Mesenchymal stem cell (in vitro differentiated cells and primary cell): Measurements from ENCODE around the gene C3orf85.

Experiments used
- DNase-seq: peaks from one replicate; pipeline ENCODE4 v3.0.0-alpha.2; 2013
- H2AFZ ChIP-seq: one replicate; pipeline ENCODE4 v1.6.1; 2013; ENCODE audit warnings: low read depth, mild to moderate bottlenecking, control low read depth, inconsistent platforms, low read length, moderate library complexity
- H2AK5ac ChIP-seq: 2 replicates; pipeline ENCODE4 v1.6.1; 2013; ENCODE audit warnings: low read length, moderate library complexity, mild to moderate bottlenecking, inconsistent platforms; ENCODE audit not compliant: severe bottlenecking
- H2BK120ac ChIP-seq: one replicate; pipeline ENCODE4 v1.6.1; 2013; ENCODE audit warnings: low read depth, mild to moderate bottlenecking, inconsistent platforms, low read length, moderate library complexity
- H2BK12ac ChIP-seq, 2 experiments: one replicate each; pipeline ENCODE4 v1.6.1; 2013; ENCODE audit warnings: inconsistent platforms in 2 of 2, low read length in 2 of 2, mild to moderate bottlenecking in 2 of 2, moderate library complexity in 2 of 2, control low read depth in 1 of 2
- H2BK15ac ChIP-seq: one replicate; pipeline ENCODE4 v1.6.1; 2013; ENCODE audit warnings: mild to moderate bottlenecking, low read depth, inconsistent platforms; ENCODE audit not compliant: poor library complexity, severe bottlenecking
- H2BK5ac ChIP-seq: 2 replicates; pipeline ENCODE4 v1.6.1; 2013; ENCODE audit warnings: low read depth, mild to moderate bottlenecking, low read length, control low read depth, inconsistent platforms; ENCODE audit not compliant: poor library complexity, severe bottlenecking
- H3K14ac ChIP-seq, 2 experiments: one replicate each; pipeline ENCODE4 v1.6.1; 2013; ENCODE audit warnings: inconsistent platforms in 2 of 2, low read length in 2 of 2, control low read depth in 1 of 2, mild to moderate bottlenecking in 1 of 2, moderate library complexity in 1 of 2
- H3K18ac ChIP-seq, 2 experiments: one replicate each; pipeline ENCODE4 v1.6.1; 2013; ENCODE audit warnings: inconsistent platforms in 2 of 2, low read length in 2 of 2, control low read depth in 1 of 2, low read depth in 1 of 2, mild to moderate bottlenecking in 1 of 2
- H3K23ac ChIP-seq, 2 experiments: one replicate each; pipeline ENCODE4 v1.6.1; 2013; ENCODE audit warnings: inconsistent platforms in 2 of 2, low read length in 2 of 2, mild to moderate bottlenecking in 2 of 2, moderate library complexity in 2 of 2, control low read depth in 1 of 2
- H3K27ac ChIP-seq: 2 replicates; pipeline ENCODE4 v1.5.1; 2013; ENCODE audit warnings: mild to moderate bottlenecking, moderate library complexity, low read length, control low read depth, inconsistent platforms; ENCODE audit not compliant: poor library complexity, severe bottlenecking
- H3K27me3 ChIP-seq, 2 experiments: 2 replicates each; pipeline versions ENCODE4 v1.6.1 to v1.7.0; 2013; ENCODE audit warnings: low read length in 2 of 2, mild to moderate bottlenecking in 2 of 2, moderate library complexity in 2 of 2, control low read depth in 1 of 2, inconsistent platforms in 1 of 2; ENCODE audit not compliant: control insufficient read depth in 1 of 2, insufficient read depth in 1 of 2
- H3K36me3 ChIP-seq, 2 experiments: 2 replicates each; pipeline versions ENCODE4 v1.6.1 to v1.7.0; 2013; ENCODE audit warnings: low read length in 2 of 2, control low read depth in 1 of 2, inconsistent platforms in 1 of 2, low read depth in 1 of 2, mild to moderate bottlenecking in 1 of 2; ENCODE audit not compliant: insufficient read depth in 2 of 2, control insufficient read depth in 1 of 2
- H3K4ac ChIP-seq, 2 experiments: one replicate each; pipeline ENCODE4 v1.6.1; 2013; ENCODE audit warnings: inconsistent platforms in 2 of 2, low read length in 2 of 2, mild to moderate bottlenecking in 2 of 2, moderate library complexity in 2 of 2, control low read depth in 1 of 2, low read depth in 1 of 2
- H3K4me1 ChIP-seq: 2 replicates; pipeline ENCODE4 v1.6.1; 2013; ENCODE audit warnings: low read depth, low read length, control low read depth; ENCODE audit not compliant: control insufficient read depth, insufficient read depth
- H3K4me2 ChIP-seq: 2 replicates; pipeline ENCODE4 v1.6.1; 2013; ENCODE audit warnings: low read length, mild to moderate bottlenecking, inconsistent platforms; ENCODE audit not compliant: poor library complexity, severe bottlenecking
- H3K4me3 ChIP-seq, 2 experiments: 2 replicates each; pipeline versions ENCODE4 v1.5.1 to v1.7.0; 2013; ENCODE audit warnings: low read length in 2 of 2, mild to moderate bottlenecking in 2 of 2, control low read depth in 1 of 2, low read depth in 1 of 2; ENCODE audit not compliant: insufficient read depth in 1 of 2
- H3K79me1 ChIP-seq: replicated peaks from 2 replicates; pipeline ENCODE4 v1.6.1; 2013; ENCODE audit warnings: mild to moderate bottlenecking, control low read depth, low read length, inconsistent platforms; ENCODE audit not compliant: poor library complexity, severe bottlenecking
- H3K9ac ChIP-seq: 2 replicates; pipeline ENCODE4 v1.7.0; 2013; ENCODE audit warnings: mild to moderate bottlenecking, low read length, moderate library complexity
- H3K9me3 ChIP-seq: 2 replicates; pipeline ENCODE4 v1.7.0; 2013; ENCODE audit warnings: mild to moderate bottlenecking, low read length; ENCODE audit not compliant: control insufficient read depth
- H4K8ac ChIP-seq: one replicate; pipeline ENCODE4 v1.6.1; 2013; ENCODE audit warnings: inconsistent platforms, mild to moderate bottlenecking, low read length, moderate library complexity
- H4K91ac ChIP-seq: one replicate; pipeline ENCODE4 v1.6.1; 2013; ENCODE audit warnings: mild to moderate bottlenecking, low read length, inconsistent platforms
- WGBS: methylation state at CpG from one replicate; pipeline ENCODE4 v1.1.7; 2013; ENCODE audit warnings: mixed read lengths; 5-methylcytosine and 5-hydroxymethylcytosine counted together

C3orf85 gene

DNA sequence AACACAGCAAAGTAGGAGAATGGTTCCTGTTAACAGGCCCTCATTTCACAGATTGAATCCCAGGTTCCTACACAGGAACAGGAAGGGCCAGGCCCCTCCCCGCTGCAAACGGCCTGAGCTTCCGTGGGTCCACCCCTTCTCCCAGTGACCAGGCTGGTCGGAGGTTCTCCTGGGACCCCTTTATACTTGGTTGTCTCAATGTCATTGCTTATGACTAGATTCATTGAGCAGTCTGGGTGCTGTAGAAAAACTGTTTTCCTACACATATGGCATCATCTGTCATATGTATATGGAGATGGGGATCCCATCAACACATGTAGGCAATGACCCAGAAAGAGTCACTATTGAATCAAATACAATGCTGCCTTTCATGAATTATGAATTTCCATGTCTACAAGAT, 3.8 kb downstream of the C3orf85 start:
- Histone ChIP-seq H3K9me3 (no peaks in the 10 kb centered on the region), H4K8ac (no peak overlapping the region), H2AFZ (no peak overlapping the region), H3K4me3 (no peak overlapping the region), H3K4me1 (no peaks in the 10 kb centered on the region), H3K79me1 (no peaks in the 10 kb centered on the region), H2BK5ac (no peak overlapping the region), H3K23ac (no peak overlapping the region), H4K91ac (no peak overlapping the region), H3K4ac (no peak overlapping the region), H3K27ac (no peak overlapping the region), H3K36me3 (no peaks in the 10 kb centered on the region), H2BK12ac (no peak overlapping the region), H3K27me3 (no peaks in the 10 kb centered on the region), H3K9ac (no peak overlapping the region), H3K4me2 (no peak overlapping the region), H2BK15ac (no peak overlapping the region), H2AK5ac (no peak overlapping the region), H3K18ac (no peak overlapping the region), H2BK120ac (no peak overlapping the region), H3K14ac (no peak overlapping the region)
- 93% methylated on average over 2 of the region's 4 CpGs for WGBS
- DNase-seq = no peak

DNA sequence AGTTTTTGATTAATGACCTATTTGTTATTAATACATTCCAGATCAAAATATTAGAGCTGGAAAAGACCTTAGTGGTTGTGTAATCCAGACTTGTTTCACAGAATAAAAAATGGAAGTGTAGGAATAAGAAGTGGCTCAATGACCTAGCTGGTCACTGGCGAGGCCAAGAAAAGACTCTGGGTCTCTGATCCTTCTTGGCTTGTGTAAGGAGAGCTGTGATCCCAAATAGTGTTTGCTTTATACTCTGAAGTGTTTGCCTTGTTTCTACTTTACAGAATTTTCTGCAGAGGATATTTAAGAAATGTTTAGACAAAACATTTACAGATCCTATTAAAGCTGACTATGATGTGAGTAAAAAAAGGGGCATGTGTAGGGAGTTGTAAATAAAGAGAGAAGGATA, 7.1 kb downstream of the C3orf85 start:
- H4K8ac ChIP-seq = no peak overlapping the region
- peaks cover 14% of the 10 kb centered on the region for H3K9me3 ChIP-seq
- no peak overlapping the region for H3K4me3 ChIP-seq
- no peak overlapping the region for H3K14ac ChIP-seq
- no peak overlapping the region for H2BK120ac ChIP-seq
- no peak overlapping the region for H3K4ac ChIP-seq
- H3K4me1 ChIP-seq = no peaks in the 10 kb centered on the region
- no peak overlapping the region for H4K91ac ChIP-seq
- no peak overlapping the region for H3K9ac ChIP-seq
- no peak overlapping the region for H3K27ac ChIP-seq
- no peak overlapping the region for H3K18ac ChIP-seq
- H2BK15ac ChIP-seq = no peak overlapping the region
- no peak overlapping the region for H2AFZ ChIP-seq
- no peak overlapping the region for H2BK12ac ChIP-seq
- H3K27me3 ChIP-seq = no peaks in the 10 kb centered on the region
- H3K79me1 ChIP-seq = no peaks in the 10 kb centered on the region
- DNase-seq = no peak
- H2AK5ac ChIP-seq = no peak overlapping the region
- H3K4me2 ChIP-seq = no peak overlapping the region
- 88% methylated on average over 1 of the region's 1 CpG for WGBS
- H3K23ac ChIP-seq = no peak overlapping the region
- no peak overlapping the region for H2BK5ac ChIP-seq
- H3K36me3 ChIP-seq = no peaks in the 10 kb centered on the region

DNA sequence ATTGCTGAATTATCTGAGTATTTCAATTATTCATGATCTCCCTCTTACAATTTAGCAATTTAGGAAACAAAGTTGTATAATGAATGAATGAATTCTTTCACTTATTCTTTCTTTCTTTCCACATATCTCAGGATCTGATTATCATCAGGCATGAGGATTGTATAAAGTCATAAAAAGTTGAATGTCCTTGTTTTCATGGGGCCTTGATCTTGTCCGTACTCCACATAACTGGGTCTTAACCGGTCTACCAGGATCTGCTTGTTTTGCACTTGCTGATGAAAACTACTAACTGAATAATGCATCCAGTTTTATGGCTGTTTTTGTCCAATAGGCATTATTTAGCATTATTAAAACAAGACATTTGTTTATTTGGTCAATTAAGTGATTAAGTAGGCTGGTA, 12.6 kb downstream of the C3orf85 start:
- Histone ChIP-seq H3K4me3 (no peak overlapping the region), H3K18ac (no peak overlapping the region), H3K36me3 (no peaks in the 10 kb centered on the region), H3K9ac (no peak overlapping the region), H3K4ac (no peak overlapping the region), H3K79me1 (no peaks in the 10 kb centered on the region), H3K23ac (no peak overlapping the region), H3K27ac (no peak overlapping the region), H2BK120ac (no peak overlapping the region), H4K8ac (no peak overlapping the region), H2AK5ac (no peak overlapping the region), H2AFZ (no peak overlapping the region), H2BK15ac (no peak overlapping the region), H3K9me3 (peaks cover 17% of the 10 kb centered on the region), H2BK12ac (no peak overlapping the region), H3K4me2 (no peak overlapping the region), H4K91ac (no peak overlapping the region), H3K4me1 (no peaks in the 10 kb centered on the region), H3K14ac (no peak overlapping the region), H3K27me3 (no peaks in the 10 kb centered on the region), H2BK5ac (no peak overlapping the region)
- no peak for DNase-seq
- WGBS = 92% methylated on average over 2 of the region's 2 CpGs

GRCh38 chr3:109152320-109152719, 15.8 kb downstream of the C3orf85 start:
- H3K27ac ChIP-seq = no peak overlapping the region
- no peak overlapping the region for H3K4me3 ChIP-seq
- H3K4me1 ChIP-seq = peaks cover 2% of the 10 kb centered on the region
- no peak overlapping the region for H4K91ac ChIP-seq
- no peak overlapping the region for H3K18ac ChIP-seq
- H3K36me3 ChIP-seq = no peaks in the 10 kb centered on the region
- H4K8ac ChIP-seq = no peak overlapping the region
- no peak overlapping the region for H3K9ac ChIP-seq
- no peak overlapping the region for H2BK120ac ChIP-seq
- H2BK12ac ChIP-seq = no peak overlapping the region
- no peak overlapping the region for H2BK5ac ChIP-seq
- no peak overlapping the region for H2BK15ac ChIP-seq
- no peak overlapping the region for H3K23ac ChIP-seq
- WGBS = 79% methylated on average over 4 of the region's 4 CpGs
- DNase-seq = no peak
- no peak overlapping the region for H3K4ac ChIP-seq
- H3K4me2 ChIP-seq = no peak overlapping the region
- H3K27me3 ChIP-seq = no peaks in the 10 kb centered on the region
- H2AK5ac ChIP-seq = no peak overlapping the region
- H2AFZ ChIP-seq = no peak overlapping the region
- H3K9me3 ChIP-seq = peaks cover 7% of the 10 kb centered on the region
- H3K14ac ChIP-seq = no peak overlapping the region
- no peaks in the 10 kb centered on the region for H3K79me1 ChIP-seq
